Retina (tissue), 1 donor: ENCODE measurements around the gene FTCD.

ENCODE experiments used
- DNase-seq: peaks from one replicate; pipeline ENCODE4 v3.0.0-alpha.2; 2016

FTCD gene

DNA sequence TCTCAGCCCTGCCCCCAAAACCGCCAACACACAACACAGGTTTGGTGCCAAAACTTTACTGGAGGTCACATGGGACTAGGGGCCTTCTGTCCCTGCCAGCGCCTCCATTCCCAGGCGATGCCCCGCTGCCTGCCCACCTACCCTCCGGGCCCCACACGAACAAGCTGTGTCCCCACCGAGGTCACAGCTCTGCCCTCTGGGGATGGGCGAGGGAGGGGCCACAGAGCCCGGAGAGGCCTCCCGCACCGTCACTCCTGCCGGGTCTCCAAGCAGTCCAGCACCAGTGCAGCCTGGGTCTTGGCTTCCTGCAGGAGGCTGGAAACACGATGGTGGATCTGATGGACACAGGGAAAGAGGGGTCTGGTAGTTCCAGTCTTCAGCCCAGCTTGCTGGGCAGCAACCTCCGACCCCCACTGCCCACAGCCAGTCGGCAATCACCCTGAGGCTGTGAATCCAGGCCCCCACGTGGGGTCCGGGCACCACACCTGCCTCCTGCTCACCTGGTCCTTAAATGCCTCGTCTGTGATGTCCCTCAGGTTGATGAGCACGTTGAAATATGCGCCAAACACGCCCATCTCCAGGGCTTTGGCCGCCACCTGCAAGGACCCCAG lies 18.5 kb downstream of the FTCD start:
- no peak for DNase-seq

DNA sequence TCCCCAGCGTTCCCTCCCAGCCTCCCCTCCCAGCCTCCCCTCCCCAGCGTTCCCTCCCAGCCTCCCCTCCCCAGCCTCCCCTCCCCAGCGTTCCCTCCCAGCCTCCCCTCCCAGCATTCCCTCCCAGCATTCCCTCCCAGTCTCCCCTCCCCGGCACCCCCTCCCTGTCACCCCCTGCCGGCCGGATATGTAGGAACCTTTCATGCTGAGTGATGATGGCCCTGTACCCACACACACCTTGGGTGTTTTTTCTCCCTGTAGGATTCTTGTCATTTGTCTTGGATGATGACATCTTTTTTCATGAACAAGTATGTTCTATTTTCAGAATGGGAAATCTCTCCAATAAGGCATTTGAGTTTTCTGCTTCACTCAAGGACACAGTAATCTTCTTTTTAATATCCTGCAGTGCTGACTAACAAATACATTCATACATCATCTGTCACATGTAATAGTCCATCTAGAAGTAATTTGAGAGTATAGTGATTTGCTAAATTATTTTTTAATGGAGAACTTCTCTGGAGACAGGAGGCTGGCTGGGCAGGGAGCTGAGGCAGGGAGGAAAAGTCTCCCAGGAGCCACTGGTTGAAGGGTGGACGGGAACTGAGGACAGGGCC lies 19.5 kb downstream of the FTCD start:
- no peak for DNase-seq

DNA sequence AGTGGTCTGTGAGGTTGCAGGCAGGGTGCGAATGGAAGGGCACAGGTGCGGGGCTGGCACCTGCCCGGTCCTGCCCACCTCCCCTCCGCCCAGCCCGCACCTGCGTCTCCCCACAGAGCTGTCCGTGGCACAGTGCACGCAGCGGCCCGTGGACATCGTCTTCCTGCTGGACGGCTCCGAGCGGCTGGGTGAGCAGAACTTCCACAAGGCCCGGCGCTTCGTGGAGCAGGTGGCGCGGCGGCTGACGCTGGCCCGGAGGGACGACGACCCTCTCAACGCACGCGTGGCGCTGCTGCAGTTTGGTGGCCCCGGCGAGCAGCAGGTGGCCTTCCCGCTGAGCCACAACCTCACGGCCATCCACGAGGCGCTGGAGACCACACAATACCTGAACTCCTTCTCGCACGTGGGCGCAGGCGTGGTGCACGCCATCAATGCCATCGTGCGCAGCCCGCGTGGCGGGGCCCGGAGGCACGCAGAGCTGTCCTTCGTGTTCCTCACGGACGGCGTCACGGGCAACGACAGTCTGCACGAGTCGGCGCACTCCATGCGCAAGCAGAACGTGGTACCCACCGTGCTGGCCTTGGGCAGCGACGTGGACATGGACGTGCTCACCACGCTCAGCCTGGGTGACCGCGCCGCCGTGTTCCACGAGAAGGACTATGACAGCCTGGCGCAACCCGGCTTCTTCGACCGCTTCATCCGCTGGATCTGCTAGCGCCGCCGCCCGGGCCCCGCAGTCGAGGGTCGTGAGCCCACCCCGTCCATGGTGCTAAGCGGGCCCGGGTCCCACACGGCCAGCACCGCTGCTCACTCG lies 23.3 kb downstream of the FTCD start:
- no peak for DNase-seq

DNA sequence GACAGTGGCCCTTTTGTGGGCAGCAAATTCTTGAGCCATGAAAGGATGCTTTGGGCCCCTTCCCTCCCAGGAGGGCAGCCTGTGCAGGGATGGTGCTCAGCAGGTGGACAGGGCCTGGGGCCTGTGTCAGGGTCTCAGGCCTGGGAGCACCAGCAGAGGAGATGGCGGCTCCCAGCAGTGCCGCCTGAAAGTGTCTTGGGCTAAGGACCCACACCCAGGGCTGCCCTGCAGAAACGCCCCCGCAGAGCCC lies 23.9 kb downstream of the FTCD start:
- DNase-seq: no peak

DNA sequence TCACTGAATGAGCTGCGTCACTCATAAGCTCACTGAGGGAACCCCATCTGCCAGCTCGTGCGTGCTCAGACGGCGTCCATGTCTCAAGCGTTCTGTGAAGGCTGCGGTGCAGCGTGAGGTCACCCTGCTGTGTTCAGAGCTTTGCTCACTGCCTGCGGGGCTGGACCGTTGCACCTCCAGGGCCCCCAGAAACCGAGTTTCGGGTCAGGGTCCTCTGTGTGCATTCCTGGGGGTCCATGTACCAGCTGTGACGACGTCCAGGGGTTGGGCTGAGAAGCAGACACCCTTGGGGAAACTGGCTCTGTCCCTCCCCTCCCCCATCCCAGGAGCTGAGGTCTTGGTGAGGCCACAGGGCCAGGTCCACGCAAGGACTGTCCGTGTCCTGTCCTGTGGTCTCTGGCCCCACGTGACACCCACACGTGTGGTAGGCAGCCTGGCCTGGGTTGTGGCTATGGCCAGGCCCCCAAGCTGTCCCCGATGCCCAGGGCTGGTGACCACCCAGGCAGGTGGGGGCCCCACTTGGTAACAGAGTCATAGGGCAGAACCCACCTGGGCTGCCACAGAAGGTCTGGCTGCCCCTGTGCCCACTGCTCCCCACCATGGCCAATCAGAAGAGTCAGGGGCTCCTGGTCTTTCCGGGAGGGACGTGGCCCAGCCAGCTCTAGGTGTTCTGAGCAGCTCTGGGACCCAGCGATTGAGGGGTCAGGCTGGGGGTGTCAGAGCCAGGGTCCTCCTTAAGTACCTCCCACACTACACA lies 24.4 kb downstream of the FTCD start:
- DNase-seq: no peak

DNA sequence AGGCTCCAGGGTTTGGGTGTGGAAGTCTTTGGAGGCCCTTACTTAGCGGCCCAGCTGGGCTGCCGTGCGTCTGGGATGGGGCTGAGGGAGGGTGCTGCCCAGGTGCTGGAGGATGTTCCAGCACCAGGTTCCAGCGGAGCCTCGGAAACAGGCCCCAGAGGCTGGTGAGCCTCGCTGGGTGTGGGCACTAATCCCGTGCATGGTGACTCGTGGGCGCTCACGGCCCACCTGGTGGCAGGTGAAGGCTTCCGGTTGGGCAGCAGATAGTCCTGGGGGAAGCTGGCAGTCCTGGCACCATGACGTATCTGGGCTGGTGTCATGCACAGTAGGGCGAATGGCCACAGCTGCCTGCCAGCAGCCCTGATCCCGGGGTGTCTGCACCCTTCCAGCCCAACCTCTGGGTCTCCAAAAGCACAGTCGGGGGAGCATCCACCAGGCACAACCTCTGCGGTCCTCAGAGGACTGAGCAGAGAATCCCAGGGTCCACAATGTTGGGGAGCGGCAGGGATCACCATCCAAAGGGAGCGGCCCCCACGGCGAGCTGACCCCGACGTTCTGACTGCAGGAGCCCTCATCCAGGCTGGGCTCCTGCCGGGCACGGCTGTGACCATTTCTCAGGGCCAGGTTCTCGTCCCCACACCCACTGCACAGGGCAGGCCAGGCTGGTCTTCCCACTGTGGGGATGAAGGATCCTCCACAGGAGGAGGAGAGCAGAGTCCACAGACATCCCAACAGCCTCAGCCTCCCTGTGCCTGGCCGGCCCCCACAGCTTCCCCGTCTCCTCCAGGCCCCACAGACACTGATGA lies 25.3 kb downstream of the FTCD start:
- no peak for DNase-seq

- no peak for DNase-seq
Measured at GRCh38 chr21:46128933-46129571, 26.3 kb downstream of the FTCD start.

DNA sequence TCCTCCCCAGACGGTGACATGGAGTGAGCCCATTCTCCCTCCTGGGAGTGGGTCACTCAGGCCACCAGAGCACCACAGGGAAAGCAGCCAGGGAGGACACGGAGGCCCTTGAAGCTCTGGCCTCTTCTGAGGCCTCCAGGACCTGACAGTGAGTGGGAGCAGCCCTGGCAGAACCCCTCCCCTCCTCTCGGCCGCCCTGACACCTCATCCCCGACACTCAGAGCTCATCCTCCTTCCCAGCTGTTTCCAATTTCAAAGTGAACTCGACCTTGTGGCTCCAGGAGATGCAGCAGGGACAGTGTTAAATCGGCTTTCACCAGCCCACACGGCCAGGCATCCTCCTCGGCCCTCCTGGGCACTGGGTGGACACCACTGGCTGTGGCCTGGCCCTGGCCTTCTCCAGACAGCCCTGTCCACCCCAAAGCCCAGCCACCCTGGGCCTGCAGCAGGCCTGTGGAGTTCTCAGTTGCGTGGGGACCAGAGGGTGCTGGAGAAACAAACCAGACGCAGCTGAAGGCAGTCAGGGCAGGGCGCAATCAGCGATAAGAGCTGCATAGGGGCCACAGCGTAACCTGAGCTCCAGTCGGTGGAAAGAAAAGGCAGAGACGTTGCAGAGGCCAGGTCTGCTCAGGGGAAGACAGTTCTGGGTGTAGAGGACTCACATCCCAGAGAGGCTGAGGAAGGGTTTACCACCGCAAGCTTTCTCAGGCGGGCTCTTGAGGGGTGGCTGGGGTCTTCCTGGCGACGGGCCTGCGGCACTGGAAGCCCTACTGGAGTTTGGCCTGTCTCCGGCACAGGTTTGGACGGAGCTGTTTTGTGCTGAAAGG lies 27.1 kb downstream of the FTCD start:
- no peak for DNase-seq

DNA sequence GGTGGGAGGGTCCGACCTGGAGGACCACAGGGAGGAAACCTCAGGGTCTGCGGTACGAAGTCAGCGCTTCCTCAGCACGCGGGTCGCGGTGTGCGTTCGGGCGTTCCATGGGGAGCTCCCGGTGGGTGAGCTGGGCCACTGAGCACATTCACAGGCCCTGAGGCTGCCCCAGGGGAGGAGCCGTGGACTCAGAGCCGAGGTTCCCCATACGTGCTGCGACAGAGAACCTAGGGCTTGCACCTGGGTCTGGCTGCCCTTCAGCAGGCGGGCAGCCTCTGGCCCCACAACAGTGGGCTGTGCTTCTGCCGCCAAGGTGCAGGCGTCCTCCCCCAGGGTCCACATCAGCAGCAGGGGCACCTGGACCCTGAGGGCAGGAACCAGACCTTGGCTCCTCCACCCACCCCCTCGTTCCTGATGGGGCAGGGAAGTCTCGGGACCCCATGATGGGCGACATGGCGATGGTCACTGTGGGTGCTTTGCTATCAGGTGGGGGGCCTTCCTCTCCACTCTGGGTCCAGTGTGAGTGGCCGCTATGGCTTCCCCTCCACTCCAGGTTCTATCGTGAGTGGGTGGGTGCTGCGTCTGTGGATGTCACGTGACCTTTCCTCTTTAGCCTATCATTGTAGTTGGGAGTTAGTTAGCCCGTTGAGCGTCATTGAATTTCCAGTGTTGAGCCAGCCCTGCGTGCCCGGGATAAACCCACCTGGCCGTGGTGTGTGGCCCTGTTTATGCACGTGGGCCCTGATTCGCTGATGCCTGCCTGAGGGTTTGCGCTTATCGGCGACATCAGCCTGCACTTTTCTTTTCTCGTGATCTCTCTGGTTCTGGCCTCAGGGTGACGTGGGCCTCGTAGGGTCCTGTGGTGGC lies 27.9 kb downstream of the FTCD start:
- DNase-seq: no peak

DNA sequence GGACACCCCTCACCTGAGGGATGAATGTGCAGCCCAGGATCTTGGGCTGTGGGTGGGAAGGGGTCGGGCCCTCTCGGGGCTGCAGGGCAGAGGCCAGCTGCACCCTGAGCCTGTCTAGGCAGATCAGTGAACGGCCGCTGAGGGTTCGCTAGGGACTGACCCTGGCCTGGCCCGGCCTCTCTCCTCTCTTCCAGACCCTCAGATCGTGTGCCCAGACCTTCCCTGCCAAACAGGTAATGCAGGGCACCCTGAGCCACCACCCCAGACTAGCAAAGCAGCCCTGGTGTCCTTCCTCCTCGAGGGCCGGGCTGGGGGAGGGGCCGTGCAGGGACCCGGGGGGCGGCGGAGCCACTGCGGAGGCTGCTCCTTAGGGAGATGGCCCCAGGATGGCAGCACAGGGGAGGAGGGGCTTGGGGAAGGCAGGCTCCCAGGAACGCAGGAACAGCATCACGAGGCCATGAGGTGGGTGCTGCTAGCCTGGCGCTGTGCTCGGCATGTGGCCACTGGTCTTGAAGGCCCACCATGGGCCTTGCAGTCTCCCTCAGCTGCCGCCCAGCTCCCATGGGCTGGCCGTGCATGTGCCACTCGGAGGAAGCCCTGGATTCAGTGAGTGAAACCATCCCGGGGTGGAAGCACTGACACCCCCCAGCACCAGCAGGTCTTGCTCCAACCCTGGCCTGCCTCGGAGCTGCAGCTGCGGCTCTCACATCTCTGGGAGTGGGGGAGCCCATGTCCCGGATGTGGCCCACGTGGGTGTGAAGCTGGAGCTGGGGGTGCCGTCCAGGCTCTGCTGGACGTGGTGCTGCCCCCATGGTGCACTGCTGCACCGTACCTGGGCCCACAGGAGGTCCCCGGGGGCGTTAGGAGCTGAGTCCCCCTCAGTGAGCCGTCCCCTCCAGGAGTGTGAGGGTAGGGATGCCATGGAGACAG lies 28.8 kb downstream of the FTCD start:
- no peak for DNase-seq

- no peak for DNase-seq
Measured at GRCh38 chr21:46125846-46126301, 29.5 kb downstream of the FTCD start.

DNA sequence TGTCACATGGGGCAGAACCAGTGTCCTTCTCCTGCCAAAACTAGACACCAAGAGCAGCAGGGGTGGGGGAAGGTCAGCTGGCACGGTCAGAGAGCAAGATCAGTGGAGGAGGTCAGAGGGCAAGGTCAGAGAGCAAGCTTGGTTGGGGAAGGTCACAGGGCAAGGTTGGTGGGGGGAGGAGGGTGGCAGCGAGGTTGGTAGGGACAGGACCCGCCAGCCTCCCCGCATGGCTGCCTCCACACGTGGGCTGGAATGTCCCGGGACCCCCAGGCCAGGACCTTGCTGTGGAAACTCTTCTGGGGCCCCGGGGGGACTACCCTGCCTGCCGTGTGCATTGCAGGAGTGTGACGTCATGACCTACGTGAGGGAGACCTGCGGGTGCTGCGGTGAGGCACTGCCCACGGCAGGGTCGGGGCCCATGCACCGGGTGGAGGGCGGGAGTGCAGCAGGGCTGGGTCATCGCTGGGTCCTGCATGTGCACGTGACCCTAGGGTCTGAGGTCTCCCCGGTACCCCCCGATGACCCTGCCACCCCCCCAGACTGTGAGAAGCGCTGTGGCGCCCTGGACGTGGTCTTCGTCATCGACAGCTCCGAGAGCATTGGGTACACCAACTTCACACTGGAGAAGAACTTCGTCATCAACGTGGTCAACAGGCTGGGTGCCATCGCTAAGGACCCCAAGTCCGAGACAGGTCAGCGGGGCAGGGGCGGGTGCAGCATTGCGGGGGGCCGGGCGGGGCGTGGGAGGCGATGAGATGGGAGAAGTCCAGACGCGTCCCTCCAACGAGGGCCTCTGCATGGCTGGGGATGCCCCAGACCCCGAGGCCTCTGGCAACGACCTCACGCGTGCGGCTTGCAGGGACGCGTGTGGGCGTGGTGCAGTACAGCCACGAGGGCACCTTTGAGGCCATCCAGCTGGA lies 30.2 kb downstream of the FTCD start:
- no peak for DNase-seq

DNA sequence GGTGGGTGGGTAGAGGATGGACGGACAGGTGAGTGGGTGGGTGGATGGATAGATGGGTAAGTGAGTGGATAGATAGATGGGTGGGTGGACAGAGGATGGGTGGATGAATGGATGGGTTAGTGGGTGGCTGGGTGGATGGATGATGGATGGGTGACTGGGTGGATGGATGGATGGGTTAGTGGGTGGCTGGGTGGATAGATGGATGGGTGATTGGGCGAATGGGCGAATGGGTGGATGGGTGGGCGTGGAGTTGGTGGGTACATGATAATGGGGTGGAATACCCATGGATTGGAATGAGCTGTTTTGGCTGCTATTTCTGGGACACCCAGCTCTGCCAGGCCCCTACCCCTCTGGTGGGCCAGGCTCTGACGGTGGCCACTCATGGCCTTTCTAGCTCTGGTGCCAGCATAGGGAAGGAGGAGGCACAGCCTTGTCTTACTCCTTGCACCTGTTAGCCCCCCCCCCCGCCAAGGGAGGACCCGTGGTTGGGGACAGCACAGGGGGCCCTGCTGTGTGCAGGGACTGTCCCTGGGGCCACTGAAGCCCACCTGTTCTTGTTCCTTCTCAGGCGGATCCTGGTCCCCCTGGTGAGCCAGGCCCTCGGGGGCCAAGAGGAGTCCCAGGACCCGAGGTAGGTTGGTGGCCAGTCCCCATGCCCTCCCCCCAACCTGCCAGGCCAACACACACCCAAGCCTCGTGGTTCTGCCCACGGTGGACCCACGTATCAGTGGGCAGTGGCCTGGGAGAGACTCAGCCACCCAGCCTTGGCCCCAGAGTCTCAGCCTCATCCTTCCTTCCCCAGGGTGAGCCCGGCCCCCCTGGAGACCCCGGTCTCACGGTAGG lies 31.1 kb downstream of the FTCD start:
- no peak for DNase-seq

- no peak for DNase-seq
Measured at GRCh38 chr21:46122758-46123683, 32.4 kb downstream of the FTCD start.

GRCh38 chr21:46122237-46122671 lies 33.1 kb downstream of the FTCD start:
- no peak for DNase-seq
